B cell (primary cell): ENCODE results near the gene PLXNA3. TPM values are rescaled to one million over a fixed set of nuclear protein-coding genes. Genes with fewer than 3 reads are reported as not detected.

ENCODE experiments used
- ATAC-seq: fragments of 200-7000 bp; cut with Tn5 transposase; one replicate; pipeline ENCODE4 v1.10.0; 2021; ENCODE audit warnings: low read depth, mild to moderate bottlenecking, moderate number of reproducible peaks, moderate library complexity
- CTCF ChIA-PET: fragments of 350-600 bp; sonication (Branson Sonifier 250); formaldehyde crosslinking; loops from one replicate; lab custom pipeline; 2021; ENCODE audit warnings: antibody characterized with exemption, inconsistent platforms; lab: Charles Lee
- POLR2A ChIA-PET: fragments of 350-600 bp; sonication (Branson Sonifier 250); formaldehyde crosslinking; loops from one replicate; lab custom pipeline; 2021; ENCODE audit warnings: antibody characterized with exemption; lab: Charles Lee
- DNase-seq: peaks from one replicate; pipeline ENCODE4 v3.0.0; 2013
- H2AFZ ChIP-seq: 2 replicates; pipeline ENCODE4 v1.6.1; 2012; ENCODE audit warnings: mild to moderate bottlenecking, low read depth, low read length; ENCODE audit not compliant: insufficient read depth, poor library complexity, severe bottlenecking
- H3K27ac ChIP-seq, 2 donors: 1 replicate in 1 of 2; 2 replicates in 1 of 2; pipeline ENCODE4 v1.5.1; 2012 to 2013; ENCODE audit warnings: low read length in 2 of 2, mild to moderate bottlenecking in 2 of 2, moderate library complexity in 1 of 2
- H3K27me3 ChIP-seq, 4 experiments: fragments of 200-600 bp in 1 of 4; sonication (generic) in 1 of 4; replicated peaks in 1 of 4; 1 replicate in 2 of 4; 2 replicates in 2 of 4; pipeline versions ENCODE4 v1.6.1 to v1.7.0; 2013 to 2016; ENCODE audit warnings: low read length in 3 of 4, mild to moderate bottlenecking in 2 of 4, mixed read lengths in 1 of 4, moderate library complexity in 1 of 4; ENCODE audit not compliant: insufficient read depth in 4 of 4, control insufficient read depth in 3 of 4; ENCODE audit errors: control extremely low read depth in 1 of 4
- H3K36me3 ChIP-seq, 2 experiments: replicated peaks in 1 of 2; 1 replicate in 1 of 2; 2 replicates in 1 of 2; pipeline versions ENCODE4 v1.6.1 to v1.7.1; 2013; ENCODE audit warnings: low read length in 1 of 2; ENCODE audit not compliant: insufficient read depth in 2 of 2, control insufficient read depth in 1 of 2; ENCODE audit errors: control extremely low read depth in 1 of 2, extremely low read depth in 1 of 2
- H3K4me1 ChIP-seq, 2 donors: fragments of 200-600 bp in 1 of 2; sonication (generic) in 1 of 2; 1 replicate in 1 of 2; 2 replicates in 1 of 2; pipeline versions ENCODE4 v1.5.1 to v1.6.1; 2013 to 2017; ENCODE audit warnings: low read length in 2 of 2; ENCODE audit not compliant: control insufficient read depth in 2 of 2, insufficient read depth in 2 of 2
- H3K4me2 ChIP-seq: replicated peaks from 2 replicates; pipeline ENCODE3; 2012; ENCODE audit warnings: mild to moderate bottlenecking, low read depth, low read length; ENCODE audit not compliant: poor library complexity, severe bottlenecking
- H3K4me3 ChIP-seq, 5 experiments: fragments of 200-600 bp in 1 of 5; sonication (generic) in 1 of 5; 1 replicate in 3 of 5; 2 replicates in 2 of 5; pipeline versions ENCODE4 v1.5.1 to v1.7.0; 2011 to 2016; ENCODE audit warnings: low read length in 4 of 5, mild to moderate bottlenecking in 4 of 5, low read depth in 2 of 5, control low read depth in 1 of 5, moderate library complexity in 1 of 5; ENCODE audit not compliant: insufficient read depth in 1 of 5; ENCODE audit errors: control extremely low read depth in 1 of 5, extremely low read depth in 1 of 5
- H3K79me2 ChIP-seq: fragments of 200-600 bp; sonication (generic); one replicate; pipeline ENCODE4 v1.6.0; 2016; ENCODE audit warnings: low read length; ENCODE audit not compliant: control insufficient read depth, insufficient read depth
- H3K9ac ChIP-seq: fragments of 200-600 bp; sonication (generic); 2 replicates; pipeline ENCODE4 v1.6.1; 2017; ENCODE audit warnings: mild to moderate bottlenecking, low read length, moderate library complexity
- H3K9me3 ChIP-seq, 3 donors: one replicate each; pipeline versions ENCODE4 v1.6.1 to v1.7.1; 2013; ENCODE audit warnings: low read length in 2 of 3; ENCODE audit not compliant: control insufficient read depth in 2 of 3, insufficient read depth in 1 of 3; ENCODE audit errors: control extremely low read depth in 1 of 3
- H4K20me1 ChIP-seq: 2 replicates; pipeline ENCODE4 v1.6.0; 2012; ENCODE audit warnings: mild to moderate bottlenecking, low read length; ENCODE audit not compliant: insufficient read depth, control insufficient read depth, poor library complexity, severe bottlenecking
- H3K27ac Mint-ChIP-seq: one replicate; pipeline ENCODE4 v1.8.0; 2021; ENCODE audit warnings: mixed read lengths
- H3K27me3 Mint-ChIP-seq: one replicate; pipeline ENCODE4 v1.8.0; 2021; ENCODE audit warnings: mixed read lengths
- H3K4me1 Mint-ChIP-seq: one replicate; pipeline ENCODE4 v1.8.0; 2021; ENCODE audit warnings: mixed read lengths
- H3K4me3 Mint-ChIP-seq: one replicate; pipeline ENCODE4 v1.8.0; 2021; ENCODE audit warnings: mixed read lengths
- H3K9me3 Mint-ChIP-seq: one replicate; pipeline ENCODE4 v1.8.0; 2022; ENCODE audit warnings: mixed read lengths; ENCODE audit not compliant: insufficient read depth
- EZH2 ChIP-seq: IDR thresholded peaks from 2 replicates; pipeline ENCODE4 v1.6.1; 2012; ENCODE audit warnings: borderline replicate concordance, low read depth, mild to moderate bottlenecking, moderate library complexity, low read length; ENCODE audit not compliant: insufficient read depth, poor library complexity, severe bottlenecking
- WGBS: methylation state at CpG from one replicate; pipeline ENCODE4 v1.1.5; 2013; ENCODE audit warnings: missing lambda C conversion rate; ENCODE audit not compliant: insufficient coverage; 5-methylcytosine and 5-hydroxymethylcytosine counted together
- intact Hi-C: fragments of 100-400 bp; cut with micrococcal nuclease; formaldehyde crosslinking; loops from one replicate; pipeline ENCODE4 v1.10.0; 2022
- polyA plus RNA-seq: library from polyadenylated mRNA; depleted of rRNA; stranded (reverse); fragments of >200 nt; gene quantifications from 2 replicates; pipeline ENCODE4 v1.2.3, GENCODE V29; 2012
- total RNA-seq, 2 donors: library from RNA; stranded (reverse); fragments of 120-200 nt in 1 of 2; gene quantifications; 1 replicate in 1 of 2; 2 replicates in 1 of 2; pipeline versions ENCODE4 v1.2.3 to v1.2.4, GENCODE V29; 2013 to 2022
- TF ChIP-seq, protein P1 (sequence below): fragments of 200-600 bp; IDR thresholded peaks from one replicate; pipeline ENCODE4 v1.8.0; 2022; ENCODE audit warnings: antibody characterized with exemption, mild to moderate bottlenecking

Gene PLXNA3
- total and polyA plus RNA-seq, 2 donors (not counting 1 experiment from before 2014, with no cell fraction given): 68.6 to 114 TPM

DNA sequence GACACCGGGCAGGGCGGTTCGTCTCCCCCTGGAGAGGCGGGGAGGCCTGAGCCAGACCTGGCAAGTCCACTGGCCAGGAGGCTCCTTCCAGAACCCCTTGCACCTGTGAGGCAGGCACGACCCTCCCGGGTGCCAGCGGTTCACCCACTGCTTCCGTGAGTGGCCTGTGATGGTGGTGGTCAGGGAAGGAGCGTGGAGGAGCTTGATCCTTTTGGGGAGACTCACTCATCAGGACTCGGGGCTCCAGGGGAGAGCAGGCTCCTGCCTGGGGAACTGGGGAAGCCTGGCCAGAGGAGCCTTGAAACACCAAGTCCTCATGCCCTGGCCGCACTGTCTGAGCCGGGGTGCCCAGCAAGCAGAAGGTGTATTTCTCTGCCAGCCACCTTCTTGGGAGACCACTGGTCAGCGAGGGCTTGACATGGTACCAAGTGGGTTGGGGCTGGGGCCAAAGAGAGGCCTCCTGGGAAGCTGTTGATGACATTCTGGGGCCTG, 13.3 kb upstream of the PLXNA3 start:
- Histone ChIP-seq H3K9me3 (no peaks in the 10 kb centered on the region), H4K20me1 (no peaks in the 10 kb centered on the region), H2AFZ (no peak overlapping the region), H3K4me1 (peaks cover 10 to 18% of the 10 kb centered on the region in 2 donors), H3K9ac (peak overlapping the region; percentile 69), H3K4me2 (peak overlapping the region; percentile 87), H3K4me3 (peak overlapping the region in 4 of 5 experiments; percentile 49 to 58 (median 53)), H3K36me3 (peaks cover 0 to 18% of the 10 kb centered on the region in 2 experiments), H3K27me3 (no peaks in the 10 kb centered on the region), H3K79me2 (peaks cover 10% of the 10 kb centered on the region), H3K27ac (peak overlapping the region in 1 of 2 donors; percentile 78)
- H3K4me3 Mint-ChIP-seq: peak overlapping the region; percentile 49
- H3K27me3 Mint-ChIP-seq: no peaks in the 10 kb centered on the region
- H3K4me1 Mint-ChIP-seq: peaks cover 5% of the 10 kb centered on the region
- no peak for ATAC-seq
- H3K27ac Mint-ChIP-seq: peak overlapping the region; percentile 10
- no peak for TF ChIP-seq EZH2
- TF ChIP-seq, protein P1, sequence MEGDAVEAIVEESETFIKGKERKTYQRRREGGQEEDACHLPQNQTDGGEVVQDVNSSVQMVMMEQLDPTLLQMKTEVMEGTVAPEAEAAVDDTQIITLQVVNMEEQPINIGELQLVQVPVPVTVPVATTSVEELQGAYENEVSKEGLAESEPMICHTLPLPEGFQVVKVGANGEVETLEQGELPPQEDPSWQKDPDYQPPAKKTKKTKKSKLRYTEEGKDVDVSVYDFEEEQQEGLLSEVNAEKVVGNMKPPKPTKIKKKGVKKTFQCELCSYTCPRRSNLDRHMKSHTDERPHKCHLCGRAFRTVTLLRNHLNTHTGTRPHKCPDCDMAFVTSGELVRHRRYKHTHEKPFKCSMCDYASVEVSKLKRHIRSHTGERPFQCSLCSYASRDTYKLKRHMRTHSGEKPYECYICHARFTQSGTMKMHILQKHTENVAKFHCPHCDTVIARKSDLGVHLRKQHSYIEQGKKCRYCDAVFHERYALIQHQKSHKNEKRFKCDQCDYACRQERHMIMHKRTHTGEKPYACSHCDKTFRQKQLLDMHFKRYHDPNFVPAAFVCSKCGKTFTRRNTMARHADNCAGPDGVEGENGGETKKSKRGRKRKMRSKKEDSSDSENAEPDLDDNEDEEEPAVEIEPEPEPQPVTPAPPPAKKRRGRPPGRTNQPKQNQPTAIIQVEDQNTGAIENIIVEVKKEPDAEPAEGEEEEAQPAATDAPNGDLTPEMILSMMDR: no peak
- 80% methylated on average over 2 of the region's 13 CpGs for WGBS
- intact Hi-C loops: loop anchor here (5.0 kb wide), 1 partner anchor 32 kb away; the partner anchor contains the start of gene LAGE3
- no peak for DNase-seq
- ChIA-PET POLR2A (no interaction called here), CTCF (interaction anchor here (1.0 kb wide), 1 partner anchor 33 kb away, joined by 3 read pairs; no protein-coding TSS in a partner anchor)
- H3K9me3 Mint-ChIP-seq: no peaks in the 10 kb centered on the region

DNA sequence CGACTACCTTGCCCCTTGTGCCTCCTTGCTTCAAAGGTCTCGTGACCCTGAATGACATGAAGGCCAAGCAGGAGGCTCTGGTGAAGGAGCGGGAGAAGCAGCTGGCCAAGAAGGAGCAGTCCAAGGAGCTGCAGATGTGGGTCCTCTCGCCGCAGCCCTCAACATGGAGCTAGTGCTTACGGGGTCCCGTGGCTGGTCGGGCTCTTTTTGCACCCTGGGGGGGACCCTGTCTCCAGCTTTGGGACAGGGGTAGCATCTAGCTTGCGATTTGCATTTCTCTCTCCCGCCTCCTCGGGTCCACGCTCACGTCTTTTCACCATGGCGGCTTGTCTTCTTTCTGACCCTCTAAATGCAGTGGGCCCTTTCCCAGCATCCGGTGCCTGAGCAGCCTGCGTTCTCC, 12.3 kb upstream of the PLXNA3 start:
- WGBS: 99% methylated on average over 10 of the region's 16 CpGs
- H3K79me2 ChIP-seq: peaks cover 10% of the 10 kb centered on the region
- intact Hi-C loops: no loop called here
- H3K27me3 Mint-ChIP-seq: no peaks in the 10 kb centered on the region
- H3K4me3 Mint-ChIP-seq: peak overlapping the region; percentile 41
- H2AFZ ChIP-seq: no peak overlapping the region
- peaks cover 0 to 11% of the 10 kb centered on the region in 2 experiments for H3K36me3 ChIP-seq
- no peaks in the 10 kb centered on the region for H4K20me1 ChIP-seq
- no peak overlapping the region for H3K4me2 ChIP-seq
- ATAC-seq (no peak), DNase-seq (no peak)
- no peaks in the 10 kb centered on the region for H3K9me3 Mint-ChIP-seq
- H3K27ac Mint-ChIP-seq: no peak overlapping the region
- H3K4me3 ChIP-seq: no peak overlapping the region
- no peak overlapping the region for H3K9ac ChIP-seq
- peaks cover 5% of the 10 kb centered on the region for H3K4me1 Mint-ChIP-seq
- no peaks in the 10 kb centered on the region for H3K9me3 ChIP-seq
- ChIA-PET POLR2A (no interaction called here), CTCF (no interaction called here)
- peaks cover 10 to 18% of the 10 kb centered on the region in 2 donors for H3K4me1 ChIP-seq
- H3K27me3 ChIP-seq: no peaks in the 10 kb centered on the region
- no peak overlapping the region for H3K27ac ChIP-seq
- no peak for TF ChIP-seq EZH2
- TF ChIP-seq, protein P1: no peak
